Dendritic cell treated with granulocyte-macrophage colony-stimulating factor and Interleukin-4, amounts not matched to agents 40 ng/mL and 50 ng/mL, for 4 days (primary cell): Measurements from ENCODE around the gene ZBTB7C.

ENCODE experiments used
- H3K27ac Mint-ChIP-seq: one replicate; pipeline ENCODE4 v1.8.0; 2022; ENCODE audit warnings: mild to moderate bottlenecking, mixed read lengths
- H3K27me3 Mint-ChIP-seq: one replicate; pipeline ENCODE4 v1.8.0; 2022; ENCODE audit warnings: mild to moderate bottlenecking, mixed read lengths
- H3K36me3 Mint-ChIP-seq: one replicate; pipeline ENCODE4 v1.8.0; 2022; ENCODE audit warnings: low read depth, mixed read lengths
- H3K4me1 Mint-ChIP-seq: one replicate; pipeline ENCODE4 v1.8.0; 2022; ENCODE audit warnings: low read depth, mixed read lengths
- H3K4me3 Mint-ChIP-seq: one replicate; pipeline ENCODE4 v1.8.0; 2022; ENCODE audit warnings: mild to moderate bottlenecking, moderate library complexity, mixed read lengths
- H3K9me3 Mint-ChIP-seq: one replicate; pipeline ENCODE4 v1.8.0; 2022; ENCODE audit warnings: mixed read lengths
- intact Hi-C: fragments of 100-400 bp; cut with micrococcal nuclease; formaldehyde crosslinking; loops from one replicate; pipeline ENCODE4 v1.15.0; 2022

Gene ZBTB7C

GRCh38 chr18:48326901-48327675, 82.1 kb downstream of the ZBTB7C start:
- no peak overlapping the region for H3K27ac Mint-ChIP-seq
- no peak overlapping the region for H3K4me3 Mint-ChIP-seq
- H3K9me3 Mint-ChIP-seq = no peaks in the 10 kb centered on the region
- peaks cover 7% of the 10 kb centered on the region for H3K27me3 Mint-ChIP-seq
- no peaks in the 10 kb centered on the region for H3K4me1 Mint-ChIP-seq
- intact Hi-C loops = no loop called here
- H3K36me3 Mint-ChIP-seq = no peaks in the 10 kb centered on the region

GRCh38 chr18:48325115-48325665, 84.0 kb downstream of the ZBTB7C start:
- Mint-ChIP-seq H3K27me3 (peaks cover 3% of the 10 kb centered on the region), H3K27ac (no peak overlapping the region), H3K4me1 (peaks cover 6% of the 10 kb centered on the region), H3K4me3 (no peak overlapping the region), H3K36me3 (no peaks in the 10 kb centered on the region), H3K9me3 (no peaks in the 10 kb centered on the region)
- intact Hi-C loops = no loop called here

GRCh38 chr18:48324651-48325050, 84.5 kb downstream of the ZBTB7C start:
- Mint-ChIP-seq H3K36me3 (no peaks in the 10 kb centered on the region), H3K9me3 (no peaks in the 10 kb centered on the region), H3K4me1 (peaks cover 11% of the 10 kb centered on the region), H3K27ac (no peak overlapping the region), H3K27me3 (peaks cover 3% of the 10 kb centered on the region), H3K4me3 (no peak overlapping the region)
- intact Hi-C loops = no loop called here

GRCh38 chr18:48323151-48323550, 86.0 kb downstream of the ZBTB7C start:
- Mint-ChIP-seq H3K36me3 (no peaks in the 10 kb centered on the region), H3K4me1 (peaks cover 12% of the 10 kb centered on the region), H3K27ac (no peak overlapping the region), H3K27me3 (no peaks in the 10 kb centered on the region), H3K9me3 (no peaks in the 10 kb centered on the region), H3K4me3 (no peak overlapping the region)
- intact Hi-C loops = no loop called here

- Mint-ChIP-seq H3K27ac (no peak overlapping the region), H3K27me3 (no peaks in the 10 kb centered on the region), H3K4me1 (peaks cover 12% of the 10 kb centered on the region), H3K9me3 (no peaks in the 10 kb centered on the region), H3K36me3 (no peaks in the 10 kb centered on the region), H3K4me3 (no peak overlapping the region)
- intact Hi-C loops = no loop called here
Measured at GRCh38 chr18:48321536-48321935, 87.6 kb downstream of the ZBTB7C start.

GRCh38 chr18:48321121-48321520, 88.1 kb downstream of the ZBTB7C start:
- H3K27me3 Mint-ChIP-seq = no peaks in the 10 kb centered on the region
- peaks cover 12% of the 10 kb centered on the region for H3K4me1 Mint-ChIP-seq
- no peaks in the 10 kb centered on the region for H3K36me3 Mint-ChIP-seq
- intact Hi-C loops = no loop called here
- no peak overlapping the region for H3K27ac Mint-ChIP-seq
- no peak overlapping the region for H3K4me3 Mint-ChIP-seq
- no peaks in the 10 kb centered on the region for H3K9me3 Mint-ChIP-seq

GRCh38 chr18:48320639-48320945, 88.6 kb downstream of the ZBTB7C start:
- no peak overlapping the region for H3K4me3 Mint-ChIP-seq
- intact Hi-C loops = no loop called here
- no peaks in the 10 kb centered on the region for H3K36me3 Mint-ChIP-seq
- H3K4me1 Mint-ChIP-seq = peaks cover 12% of the 10 kb centered on the region
- no peaks in the 10 kb centered on the region for H3K9me3 Mint-ChIP-seq
- no peaks in the 10 kb centered on the region for H3K27me3 Mint-ChIP-seq
- no peak overlapping the region for H3K27ac Mint-ChIP-seq

GRCh38 chr18:48319801-48320638, 89.2 kb downstream of the ZBTB7C start:
- no peaks in the 10 kb centered on the region for H3K9me3 Mint-ChIP-seq
- intact Hi-C loops = no loop called here
- no peak overlapping the region for H3K27ac Mint-ChIP-seq
- H3K4me1 Mint-ChIP-seq = peaks cover 12% of the 10 kb centered on the region
- H3K36me3 Mint-ChIP-seq = no peaks in the 10 kb centered on the region
- peaks cover 5% of the 10 kb centered on the region for H3K27me3 Mint-ChIP-seq
- no peak overlapping the region for H3K4me3 Mint-ChIP-seq

- Mint-ChIP-seq H3K27me3 (peaks cover 7% of the 10 kb centered on the region), H3K4me3 (no peak overlapping the region), H3K4me1 (peaks cover 12% of the 10 kb centered on the region), H3K9me3 (no peaks in the 10 kb centered on the region), H3K27ac (no peak overlapping the region), H3K36me3 (no peaks in the 10 kb centered on the region)
- intact Hi-C loops = no loop called here
Measured at GRCh38 chr18:48318436-48318835, 90.7 kb downstream of the ZBTB7C start.

GRCh38 chr18:48317781-48318381, 91.3 kb downstream of the ZBTB7C start:
- Mint-ChIP-seq H3K9me3 (no peaks in the 10 kb centered on the region), H3K36me3 (no peaks in the 10 kb centered on the region), H3K27me3 (peaks cover 7% of the 10 kb centered on the region), H3K4me3 (no peak overlapping the region), H3K27ac (no peak overlapping the region), H3K4me1 (peaks cover 12% of the 10 kb centered on the region)
- intact Hi-C loops = no loop called here

- H3K9me3 Mint-ChIP-seq = no peaks in the 10 kb centered on the region
- intact Hi-C loops = no loop called here
Measured at GRCh38 chr18:48316177-48316576, 93.0 kb downstream of the ZBTB7C start.

GRCh38 chr18:48314690-48315089, 94.5 kb downstream of the ZBTB7C start:
- Mint-ChIP-seq H3K27me3 (peaks cover 16% of the 10 kb centered on the region), H3K4me1 (peaks cover 1% of the 10 kb centered on the region), H3K4me3 (no peak overlapping the region), H3K9me3 (no peaks in the 10 kb centered on the region), H3K27ac (no peak overlapping the region), H3K36me3 (no peaks in the 10 kb centered on the region)
- intact Hi-C loops = no loop called here

More at GRCh38 chr18:48316177-48316576, 93.0 kb downstream of the ZBTB7C start:
- peaks cover 14% of the 10 kb centered on the region for H3K27me3 Mint-ChIP-seq
- H3K36me3 Mint-ChIP-seq = no peaks in the 10 kb centered on the region
- H3K27ac Mint-ChIP-seq = no peak overlapping the region
- peaks cover 12% of the 10 kb centered on the region for H3K4me1 Mint-ChIP-seq
- H3K4me3 Mint-ChIP-seq = no peak overlapping the region

GRCh38 chr18:48313792-48314191, 95.4 kb downstream of the ZBTB7C start:
- no peaks in the 10 kb centered on the region for H3K4me1 Mint-ChIP-seq
- no peak overlapping the region for H3K27ac Mint-ChIP-seq

GRCh38 chr18:48312066-48312465, 97.1 kb downstream of the ZBTB7C start:
- Mint-ChIP-seq H3K9me3 (no peaks in the 10 kb centered on the region), H3K4me1 (no peaks in the 10 kb centered on the region), H3K36me3 (no peaks in the 10 kb centered on the region), H3K27me3 (peaks cover 20% of the 10 kb centered on the region), H3K4me3 (no peak overlapping the region), H3K27ac (no peak overlapping the region)
- intact Hi-C loops = no loop called here

More at GRCh38 chr18:48313792-48314191, 95.4 kb downstream of the ZBTB7C start:
- no peaks in the 10 kb centered on the region for H3K9me3 Mint-ChIP-seq
- H3K4me3 Mint-ChIP-seq = no peak overlapping the region
- H3K27me3 Mint-ChIP-seq = peaks cover 17% of the 10 kb centered on the region
- no peaks in the 10 kb centered on the region for H3K36me3 Mint-ChIP-seq
- intact Hi-C loops = no loop called here
